ENCODE measurements around the gene HOXD10.

The HOXD10 gene

DNA sequence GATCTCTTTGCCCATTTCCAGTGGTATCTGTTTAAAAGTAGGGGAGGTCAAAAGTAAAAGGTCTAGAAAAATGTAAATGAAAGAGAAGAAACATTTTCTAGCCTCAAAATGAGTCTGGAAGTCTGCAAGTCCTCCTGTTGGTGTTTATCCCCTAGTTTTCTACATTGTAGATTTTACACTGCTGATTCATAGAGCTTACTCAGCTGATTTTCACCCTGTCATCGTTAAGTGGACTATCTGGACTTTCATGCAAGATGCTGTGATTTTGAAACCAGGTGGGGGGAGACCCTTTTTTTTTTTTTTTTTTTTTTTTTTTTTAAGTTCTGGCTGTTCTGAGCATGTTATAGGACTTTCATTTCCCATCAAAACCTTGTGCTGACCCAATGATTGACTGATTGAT is 50.8 kb downstream of the HOXD10 start:
- DNase-seq (ENCODE audit: low read depth): no peak
- no peak overlapping the region for H3K4me3 ChIP-seq (ENCODE audit: low read depth, low read length)
- TF ChIP-seq CTCF (IDR thresholded peaks at IDR 0.05; ENCODE audit: control insufficient read depth, extremely low read depth, insufficient read depth): no peak

- no peak for DNase-seq (ENCODE audit: low read depth)
- no peak overlapping the region for H3K4me3 ChIP-seq (ENCODE audit: low read depth, low read length)
- TF ChIP-seq CTCF (IDR thresholded peaks at IDR 0.05; ENCODE audit: control insufficient read depth, extremely low read depth, insufficient read depth): no peak
Observed at GRCh38 chr2:176169181-176169580, 52.6 kb downstream of the HOXD10 start.
